Chondrocyte (in vitro differentiated cells): ENCODE results near the gene STRIT1. TPM values are rescaled to one million over a fixed set of nuclear protein-coding genes. Genes with fewer than 3 reads are reported as not detected.

ENCODE experiments used
- DNase-seq: peaks from one replicate; pipeline ENCODE4 v3.0.0; 2021; ENCODE audit warnings: mixed read lengths, low spot score
- H3K27ac Mint-ChIP-seq: one replicate; pipeline ENCODE4 v1.8.0; 2021; ENCODE audit warnings: mild to moderate bottlenecking, moderate library complexity, mixed read lengths; ENCODE audit not compliant: unreplicated experiment
- H3K27me3 Mint-ChIP-seq: 2 replicates; pipeline ENCODE4 v1.8.0; 2021; ENCODE audit warnings: low read depth, mixed read lengths
- H3K36me3 Mint-ChIP-seq: 2 replicates; pipeline ENCODE4 v1.8.0; 2021; ENCODE audit warnings: low read depth, mixed read lengths
- H3K4me1 Mint-ChIP-seq: 2 replicates; pipeline ENCODE4 v1.8.0; 2021; ENCODE audit warnings: low read depth, mild to moderate bottlenecking, mixed read lengths
- H3K4me3 Mint-ChIP-seq: one replicate; pipeline ENCODE4 v1.8.0; 2021; ENCODE audit warnings: mild to moderate bottlenecking, moderate library complexity, mixed read lengths; ENCODE audit not compliant: unreplicated experiment
- H3K9me3 Mint-ChIP-seq: 2 replicates; pipeline ENCODE4 v1.8.0; 2021; ENCODE audit warnings: low read depth, mixed read lengths
- CTCF ChIP-seq: fragments of 200-600 bp; sonication (generic); IDR thresholded peaks from 2 replicates; pipeline ENCODE4 v1.5.0; 2021; ENCODE audit warnings: antibody characterized with exemption, mild to moderate bottlenecking, moderate library complexity
- total RNA-seq: library from RNA; stranded (reverse); gene quantifications from 3 replicates; pipeline ENCODE4 v1.2.1, GENCODE V29; 2021

The STRIT1 gene
- total RNA-seq, 1 donor from 2014 or later = not detected

GRCh38 chr3:155254445-155254844 lies 39.0 kb downstream of the STRIT1 start:
- Mint-ChIP-seq H3K36me3 (peaks cover under 1% of the 10 kb centered on the region), H3K9me3 (peaks cover 2% of the 10 kb centered on the region), H3K27me3 (peaks cover 3% of the 10 kb centered on the region), H3K27ac (no peak overlapping the region), H3K4me1 (no peaks in the 10 kb centered on the region), H3K4me3 (no peak overlapping the region)
- DNase-seq = no peak
- TF ChIP-seq CTCF = no peak

- no peaks in the 10 kb centered on the region for H3K4me1 Mint-ChIP-seq
- no peak overlapping the region for H3K4me3 Mint-ChIP-seq
Measured at GRCh38 chr3:155252535-155252934, 40.9 kb downstream of the STRIT1 start.

DNA sequence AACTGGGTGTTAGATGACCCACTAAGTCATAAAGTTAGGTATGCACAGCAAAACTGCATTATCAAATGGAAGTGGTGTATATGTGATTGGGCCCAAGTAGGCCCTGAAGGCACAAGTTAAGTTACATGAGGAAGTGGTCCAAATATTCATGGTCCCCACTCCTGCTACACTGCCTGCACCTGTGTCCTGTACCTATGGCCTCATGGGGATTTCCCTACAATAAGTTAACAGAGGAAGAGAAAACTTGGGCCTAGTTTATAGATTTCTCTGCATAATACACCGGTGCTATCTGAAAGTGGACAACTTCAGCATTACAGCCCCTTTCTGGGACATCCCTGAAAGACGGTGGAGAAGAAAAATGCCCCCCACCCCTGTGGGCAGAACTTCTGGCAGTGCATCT lies 41.5 kb downstream of the STRIT1 start:
- Mint-ChIP-seq H3K4me1 (no peaks in the 10 kb centered on the region), H3K9me3 (peaks cover 13% of the 10 kb centered on the region), H3K27ac (no peak overlapping the region), H3K27me3 (no peaks in the 10 kb centered on the region), H3K4me3 (no peak overlapping the region), H3K36me3 (peaks cover 2% of the 10 kb centered on the region)
- DNase-seq = no peak
- TF ChIP-seq CTCF = no peak

More at GRCh38 chr3:155252535-155252934, 40.9 kb downstream of the STRIT1 start:
- Mint-ChIP-seq H3K9me3 (peaks cover 13% of the 10 kb centered on the region), H3K27me3 (no peaks in the 10 kb centered on the region), H3K27ac (no peak overlapping the region), H3K36me3 (peaks cover 2% of the 10 kb centered on the region)
- TF ChIP-seq CTCF = no peak
- no peak for DNase-seq

DNA sequence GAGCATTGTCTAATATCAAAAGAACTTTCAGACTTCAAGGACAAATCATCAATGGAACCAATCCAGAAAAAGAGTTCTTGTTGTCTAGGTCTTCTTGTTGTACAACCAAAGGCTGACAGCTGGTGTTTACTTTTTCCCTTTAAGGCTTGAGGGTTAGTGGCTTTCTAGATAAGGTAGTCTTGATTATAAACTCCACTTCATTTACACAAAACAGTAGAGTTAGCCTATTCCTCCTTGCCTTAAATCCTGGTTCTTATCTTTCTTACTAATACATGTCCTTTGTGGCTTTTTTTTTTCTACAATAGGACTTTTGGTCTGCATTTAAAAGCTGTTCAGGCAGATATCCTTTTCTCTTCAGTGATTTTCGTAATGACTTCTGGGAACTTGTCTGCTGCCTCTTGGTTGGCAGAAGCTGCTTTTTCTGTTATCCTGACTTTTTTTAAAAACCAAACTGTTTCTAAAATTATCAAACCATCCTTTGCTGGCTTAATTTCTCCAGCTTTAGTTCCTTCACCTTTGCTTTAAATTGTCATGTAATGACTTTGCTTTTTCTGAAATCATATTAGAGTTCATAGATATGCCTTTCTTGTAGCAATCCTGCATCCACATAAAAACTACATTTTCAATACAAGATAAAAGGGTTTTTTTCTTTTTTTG lies 44.8 kb downstream of the STRIT1 start:
- Mint-ChIP-seq H3K27me3 (no peaks in the 10 kb centered on the region), H3K27ac (no peak overlapping the region), H3K36me3 (peaks cover 2% of the 10 kb centered on the region), H3K4me3 (no peak overlapping the region), H3K9me3 (peaks cover 13% of the 10 kb centered on the region), H3K4me1 (no peaks in the 10 kb centered on the region)
- no peak for TF ChIP-seq CTCF
- no peak for DNase-seq

GRCh38 chr3:155244699-155245098 lies 48.8 kb downstream of the STRIT1 start:
- Mint-ChIP-seq H3K36me3 (peaks cover 2% of the 10 kb centered on the region), H3K27me3 (no peaks in the 10 kb centered on the region), H3K27ac (no peak overlapping the region), H3K4me3 (no peak overlapping the region), H3K4me1 (peaks cover 11% of the 10 kb centered on the region), H3K9me3 (peaks cover 13% of the 10 kb centered on the region)
- no peak for TF ChIP-seq CTCF
- no peak for DNase-seq
